A549 (cell line): Measurements from ENCODE around the gene RAET1L. TPM values are rescaled to one million over a fixed set of nuclear protein-coding genes. Genes with fewer than 3 reads are reported as not detected.

ENCODE experiments used
- ATAC-seq, 2 experiments: fragments of 200-7000 bp in 1 of 2; fragments of >200 bp in 1 of 2; cut with Nextera tagmentation in 1 of 2; cut with Tn5 transposase in 1 of 2; 3 replicates each; pipeline versions ENCODE4 v1.8.0 to v1.9.1; 2018 to 2020; ENCODE audit warnings: mild to moderate bottlenecking in 1 of 2, moderate library complexity in 1 of 2
- CTCF ChIA-PET: fragments of 300-600 bp; sonication (Branson Sonifier 250); formaldehyde crosslinking; extraction: SDS; loops from one replicate; lab custom pipeline; 2021; ENCODE audit warnings: antibody characterized with exemption, inconsistent platforms; lab: Yijun Ruan, JAX
- POLR2A ChIA-PET: fragments of 350-600 bp; formaldehyde crosslinking; extraction: SDS; loops from one replicate; lab custom pipeline; 2021; ENCODE audit warnings: antibody characterized with exemption, inconsistent platforms; lab: Yijun Ruan, JAX
- DNase-seq, 2 experiments: peaks; one replicate each; pipeline versions ENCODE4 v3.0.0 to v3.0.0-alpha.2; 2011 to 2016; ENCODE audit warnings: low read depth in 1 of 2, low spot score in 1 of 2
- FAIRE-seq: peaks from 2 replicates; lab custom pipeline; 2011; peaks lifted over from hg19 to GRCh38; lab: Jason Lieb, UNC
- H3K27ac ChIP-seq, 2 experiments: fragments of >200 bp; sonication (Bioruptor Twin); formaldehyde crosslinking; 3 replicates each; pipeline ENCODE4 v1.5.1; 2016 to 2017
- H3K4me1 ChIP-seq: fragments of >200 bp; sonication (Bioruptor Twin); formaldehyde crosslinking; 3 replicates; pipeline ENCODE4 v1.6.1; 2016
- H3K4me2 ChIP-seq: fragments of >200 bp; sonication (Bioruptor Twin); formaldehyde crosslinking; 3 replicates; pipeline ENCODE4 v1.6.1; 2016
- H3K4me3 ChIP-seq: fragments of >200 bp; sonication (Bioruptor Twin); formaldehyde crosslinking; 3 replicates; pipeline ENCODE4 v1.5.1; 2016
- H3K9me3 ChIP-seq: fragments of >200 bp; sonication (Bioruptor Twin); formaldehyde crosslinking; 3 replicates; pipeline ENCODE4 v1.6.1; 2016
- CBX2 ChIP-seq: fragments of 200-600 bp; sonication (generic); IDR thresholded peaks from 2 replicates; pipeline ENCODE4 v1.6.1; 2016; ENCODE audit warnings: low read depth, mild to moderate bottlenecking, borderline replicate concordance
- CEBPB ChIP-seq, 2 experiments: fragments of >200 bp in 1 of 2; sonication (Bioruptor Twin) in 1 of 2; formaldehyde crosslinking in 1 of 2; IDR thresholded peaks; 2 replicates each; pipeline ENCODE4 v1.6.1; 2012 to 2016
- EHF ChIP-seq: fragments of 250-450 bp; sonication (Bioruptor Pico); IDR thresholded peaks from 2 replicates; pipeline ENCODE4 v1.5.0; 2020; ENCODE audit warnings: mild to moderate bottlenecking
- EHMT2 ChIP-seq: fragments of 200-600 bp; sonication (generic); IDR thresholded peaks from 2 replicates; pipeline ENCODE4 v1.6.1; 2016; ENCODE audit warnings: antibody characterized with exemption, low read depth, mild to moderate bottlenecking, moderate library complexity
- EP300 ChIP-seq, 2 experiments: fragments of >200 bp; sonication (Bioruptor Twin); formaldehyde crosslinking; IDR thresholded peaks; 2 replicates in 1 of 2; 3 replicates in 1 of 2; pipeline ENCODE4 v1.6.1; 2016 to 2017
- FOSL2 ChIP-seq, 2 experiments: fragments of 450-650 bp in 1 of 2; fragments of >200 bp in 1 of 2; sonication (Bioruptor Twin) in 1 of 2; formaldehyde crosslinking; IDR thresholded peaks; 2 replicates each; pipeline versions ENCODE4 v1.5.0 to v1.6.1; 2016 to 2020; ENCODE audit warnings: mild to moderate bottlenecking in 1 of 2, moderate library complexity in 1 of 2
- HDAC2 ChIP-seq: fragments of 200-600 bp; sonication (generic); IDR thresholded peaks from 2 replicates; pipeline ENCODE4 v1.6.1; 2016
- HES2 ChIP-seq: fragments of >200 bp; sonication (Bioruptor Twin); formaldehyde crosslinking; IDR thresholded peaks from 2 replicates; pipeline ENCODE4 v1.6.1; 2016
- HOXB13 ChIP-seq: fragments of 250-450 bp; sonication (Bioruptor Pico); IDR thresholded peaks from 2 replicates; pipeline ENCODE4 v1.5.0; 2020; ENCODE audit warnings: low read depth, mild to moderate bottlenecking, moderate library complexity
- JUNB ChIP-seq: fragments of >200 bp; sonication (Bioruptor Twin); formaldehyde crosslinking; IDR thresholded peaks from 2 replicates; pipeline ENCODE4 v1.6.1; 2016
- KDM1A ChIP-seq: fragments of 200-600 bp; sonication (generic); IDR thresholded peaks from 2 replicates; pipeline ENCODE4 v1.6.1; 2016; ENCODE audit warnings: low read depth, mild to moderate bottlenecking
- KDM5A ChIP-seq: fragments of 200-600 bp; sonication (generic); IDR thresholded peaks from 2 replicates; pipeline ENCODE4 v1.6.1; 2016; ENCODE audit warnings: antibody characterized with exemption, mild to moderate bottlenecking
- MAFK ChIP-seq: fragments of 450-650 bp; IDR thresholded peaks from 2 replicates; pipeline ENCODE4 v1.6.1; 2014; ENCODE audit not compliant: partially characterized antibody
- NFE2L2 ChIP-seq: fragments of 150-350 bp; conservative IDR thresholded peaks from 2 replicates; pipeline ENCODE4 v1.6.1; 2014; ENCODE audit warnings: low read length
- NPAS2 ChIP-seq: fragments of 250-450 bp; sonication (Bioruptor Pico); IDR thresholded peaks from 2 replicates; pipeline ENCODE4 v1.8.0; 2022; ENCODE audit warnings: mild to moderate bottlenecking, moderate library complexity, borderline replicate concordance
- NR3C1 ChIP-seq: fragments of >200 bp; sonication (Bioruptor Twin); formaldehyde crosslinking; IDR thresholded peaks from 3 replicates; pipeline ENCODE4 v1.6.1; 2017
- PHF8 ChIP-seq: fragments of 200-600 bp; sonication (generic); IDR thresholded peaks from 2 replicates; pipeline ENCODE4 v1.6.1; 2016; ENCODE audit warnings: low read depth, mild to moderate bottlenecking, antibody characterized with exemption, moderate library complexity, borderline replicate concordance
- POLR2AphosphoS2 ChIP-seq: conservative IDR thresholded peaks from 2 replicates; pipeline ENCODE4 v1.6.1; 2012; ENCODE audit warnings: low read length, improper control_type of control experiment, inconsistent platforms
- RAD21 ChIP-seq, 2 experiments: fragments of >200 bp in 1 of 2; sonication (Bioruptor Twin) in 1 of 2; formaldehyde crosslinking in 1 of 2; IDR thresholded peaks in 1 of 2; conservative IDR thresholded peaks in 1 of 2; 2 replicates in 1 of 2; 3 replicates in 1 of 2; pipeline ENCODE4 v1.6.1; 2012 to 2018; ENCODE audit warnings: inconsistent platforms in 1 of 2
- RCOR1 ChIP-seq: fragments of 150-350 bp; IDR thresholded peaks from 2 replicates; pipeline ENCODE4 v1.6.1; 2014; ENCODE audit warnings: antibody characterized with exemption, low read length, low read depth
- RNF2 ChIP-seq: fragments of 200-600 bp; sonication (generic); IDR thresholded peaks from 2 replicates; pipeline ENCODE4 v1.6.1; 2016; ENCODE audit warnings: low read depth, mild to moderate bottlenecking, antibody characterized with exemption, moderate library complexity, borderline replicate concordance
- SMC3 ChIP-seq: fragments of >200 bp; sonication (Bioruptor Twin); formaldehyde crosslinking; IDR thresholded peaks from 3 replicates; pipeline ENCODE4 v1.6.1; 2018; ENCODE audit warnings: inconsistent platforms
- TP53 ChIP-seq: fragments of 250-450 bp; sonication (Bioruptor Pico); IDR thresholded peaks from 2 replicates; pipeline ENCODE4 v1.5.0; 2021; ENCODE audit warnings: mild to moderate bottlenecking, moderate library complexity
- ZC3H11A ChIP-seq: fragments of 450-650 bp; IDR thresholded peaks from 2 replicates; pipeline ENCODE4 v1.6.1; 2014; ENCODE audit warnings: antibody characterized with exemption, mild to moderate bottlenecking
- ZSCAN20 ChIP-seq: fragments of 250-450 bp; sonication (Bioruptor Pico); IDR thresholded peaks from 2 replicates; pipeline ENCODE4 v1.8.0; 2022; ENCODE audit warnings: mild to moderate bottlenecking, moderate library complexity
- WGBS: methylation state at CpG from one replicate; pipeline ENCODE4 v1.1.6; 2017; ENCODE audit errors: missing lambda C conversion rate; 5-methylcytosine and 5-hydroxymethylcytosine counted together
- polyA plus RNA-seq, 4 experiments: library from polyadenylated mRNA; depleted of rRNA in 3 of 4; stranded (reverse); fragments of >200 nt; fragmentation: RNase III in 1 of 4; extraction: RNeasy Plus Mini Kit Qiagen cat#74134 plus additional on column Dnase treatment in 1 of 4; gene quantifications; 2 replicates in 3 of 4; 3 replicates in 1 of 4; pipeline ENCODE4 v1.2.3, GENCODE V29; 2011 to 2017
- TF ChIP-seq, protein P1 (sequence below): IDR thresholded peaks from 2 replicates; pipeline ENCODE4 v1.6.1; 2012
- TF ChIP-seq, protein P2 (sequence below): IDR thresholded peaks from 2 replicates; pipeline ENCODE4 v1.6.1; 2012; ENCODE audit warnings: low read depth, borderline replicate concordance
- TF ChIP-seq, protein P3 (sequence below): fragments of 200-600 bp; sonication (generic); IDR thresholded peaks from 2 replicates; pipeline ENCODE4 v1.6.1; 2016; ENCODE audit warnings: antibody characterized with exemption, mild to moderate bottlenecking, moderate library complexity

Gene RAET1L
- polyA plus RNA-seq, 2 of the 4 experiments (the other 2 are of a cell fraction), result 0.22 TPM; not detected in 1

DNA sequence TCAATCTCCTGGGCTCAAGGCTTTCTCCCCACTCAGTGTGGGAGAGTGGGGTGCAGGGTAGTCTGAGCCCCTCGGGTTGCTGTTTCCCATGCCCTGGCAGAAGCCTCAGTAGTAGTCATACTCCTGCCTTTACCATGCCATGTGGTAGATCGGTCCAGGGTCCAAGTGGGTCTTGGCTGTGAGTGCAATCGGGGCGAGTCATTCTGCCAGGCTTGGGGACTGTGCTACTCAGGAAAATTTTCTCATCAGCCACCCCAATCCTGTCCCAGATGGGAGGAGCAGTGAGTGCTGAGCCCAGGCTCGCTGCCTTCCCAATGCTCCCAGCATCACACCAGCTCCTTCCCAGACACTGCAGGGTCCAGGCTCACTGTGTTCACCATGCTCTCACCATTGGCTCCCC lies 10.7 kb upstream of the RAET1L start (continued):
- TF ChIP-seq PHF8 (no peak), EHMT2 (no peak), CEBPB (IDR thresholded peaks at IDR 0.05) (no peak)
- TF ChIP-seq, protein P1, sequence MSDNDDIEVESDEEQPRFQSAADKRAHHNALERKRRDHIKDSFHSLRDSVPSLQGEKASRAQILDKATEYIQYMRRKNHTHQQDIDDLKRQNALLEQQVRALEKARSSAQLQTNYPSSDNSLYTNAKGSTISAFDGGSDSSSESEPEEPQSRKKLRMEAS, result no peak

GRCh38 chr6:150033207-150033771 lies 8.0 kb upstream of the RAET1L start:
- DNase-seq, result no peak
- no peak overlapping the region for H3K4me2 ChIP-seq
- H3K9me3 ChIP-seq, result no peaks in the 10 kb centered on the region
- H3K4me1 ChIP-seq, result peaks cover 4% of the 10 kb centered on the region; the same call in 1 of the 3 replicates
- no peak for ATAC-seq
- H3K4me3 ChIP-seq, result no peak overlapping the region
- CTCF ChIA-PET, result interaction anchor here (0.9 to 1.1 kb wide), 4 partner anchors 9 to 373 kb away, joined by 3 read pairs; no protein-coding TSS in a partner anchor
- TF ChIP-seq EHMT2, result no peak
- no peak for TF ChIP-seq HDAC2
- no peak for TF ChIP-seq FOSL2 (IDR thresholded peaks at IDR 0.05)
- TF ChIP-seq FOSL2 (CRISPR knock-in tag; IDR thresholded peaks at IDR 0.05), result no peak
- no peak for TF ChIP-seq NFE2L2
- TF ChIP-seq RCOR1, result no peak
- TF ChIP-seq SMC3, result no peak
- no peak for TF ChIP-seq ZSCAN20
- no peak for TF ChIP-seq JUNB
- TF ChIP-seq RNF2, result no peak
- TF ChIP-seq EHF, result no peak
- no peak for TF ChIP-seq TP53 (CRISPR knock-in tag)
- TF ChIP-seq, protein P2, sequence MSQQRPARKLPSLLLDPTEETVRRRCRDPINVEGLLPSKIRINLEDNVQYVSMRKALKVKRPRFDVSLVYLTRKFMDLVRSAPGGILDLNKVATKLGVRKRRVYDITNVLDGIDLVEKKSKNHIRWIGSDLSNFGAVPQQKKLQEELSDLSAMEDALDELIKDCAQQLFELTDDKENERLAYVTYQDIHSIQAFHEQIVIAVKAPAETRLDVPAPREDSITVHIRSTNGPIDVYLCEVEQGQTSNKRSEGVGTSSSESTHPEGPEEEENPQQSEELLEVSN, result no peak
- no peak for TF ChIP-seq HOXB13 (CRISPR knock-in tag)
- no peak for TF ChIP-seq KDM1A
- no peak for TF ChIP-seq CBX2
- TF ChIP-seq HES2, result no peak
- TF ChIP-seq EP300 (IDR thresholded peaks at IDR 0.05), result no peak
- WGBS, result 89% methylated on average over 6 of the region's 6 CpGs
- no peak for FAIRE-seq
- POLR2A ChIA-PET, result no interaction called here
- no peak overlapping the region for H3K27ac ChIP-seq

DNA sequence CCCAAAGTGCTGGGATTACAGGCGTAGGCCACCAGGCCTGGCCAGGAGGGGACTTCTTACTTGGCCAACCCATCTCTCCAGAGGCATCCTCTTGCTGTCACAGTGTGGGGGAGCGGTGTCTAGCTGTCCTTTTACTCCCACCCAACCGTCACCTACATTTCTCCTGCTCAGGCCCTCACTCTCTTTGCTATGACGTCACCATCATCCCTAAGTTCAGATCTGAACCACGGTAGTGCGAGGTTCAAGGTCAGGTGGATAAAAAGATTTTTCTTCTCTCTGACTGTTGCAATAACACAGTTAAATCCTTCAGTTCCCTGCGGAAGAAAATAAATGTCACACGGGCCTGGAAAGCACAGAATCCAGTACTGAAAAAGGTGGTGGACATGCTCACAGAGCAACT lies 7.3 kb upstream of the RAET1L start:
- no peak overlapping the region for H3K4me3 ChIP-seq
- DNase-seq, result no peak
- no peak overlapping the region for H3K4me2 ChIP-seq
- POLR2A ChIA-PET, result no interaction called here
- no peaks in the 10 kb centered on the region for H3K9me3 ChIP-seq
- ATAC-seq, result no peak
- TF ChIP-seq POLR2AphosphoS2, result no peak
- TF ChIP-seq NPAS2 (CRISPR knock-in tag), result no peak
- no peak for TF ChIP-seq JUNB
- TF ChIP-seq, all 56 proteins: peak for 0
- FAIRE-seq, result no peak
- Histone ChIP-seq H3K4me1 (no peaks in the 10 kb centered on the region; the same call in 2 of the 3 replicates), H3K27ac (no peak overlapping the region)
- 77% methylated on average over 7 of the region's 8 CpGs for WGBS
- CTCF ChIA-PET, result interaction anchor here (0.6 to 1.1 kb wide), 4 partner anchors 10 to 888 kb away, joined by 3 to 4 read pairs (median 3); no protein-coding TSS in a partner anchor

- WGBS, result 78% methylated on average over 3 of the region's 3 CpGs
- H3K4me2 ChIP-seq, result no peak overlapping the region
- no peak for ATAC-seq
- no peak for DNase-seq
- FAIRE-seq, result no peak
- ChIA-PET CTCF (interaction anchor here (0.8 to 2.1 kb wide), 3 partner anchors 13 to 41 kb away, joined by 3 to 9 read pairs (median 4); no protein-coding TSS in a partner anchor), POLR2A (no interaction called here)
- H3K27ac ChIP-seq, result no peak overlapping the region
- no peak overlapping the region for H3K4me3 ChIP-seq
- peaks cover 6% of the 10 kb centered on the region; the same call in 1 of the 3 replicates for H3K4me1 ChIP-seq
- H3K9me3 ChIP-seq, result no peaks in the 10 kb centered on the region
- TF ChIP-seq NR3C1 (no peak), RAD21 (conservative IDR thresholded peaks at IDR 0.05 in 1 of 2, IDR thresholded peaks at IDR 0.05 in 1 of 2) (no peak), HOXB13 (CRISPR knock-in tag) (no peak), KDM5A (no peak), EHF (no peak), ZC3H11A (no peak), RNF2 (no peak), EHMT2 (no peak), KDM1A (no peak), JUNB (no peak), MAFK (no peak)
- TF ChIP-seq, protein P3, sequence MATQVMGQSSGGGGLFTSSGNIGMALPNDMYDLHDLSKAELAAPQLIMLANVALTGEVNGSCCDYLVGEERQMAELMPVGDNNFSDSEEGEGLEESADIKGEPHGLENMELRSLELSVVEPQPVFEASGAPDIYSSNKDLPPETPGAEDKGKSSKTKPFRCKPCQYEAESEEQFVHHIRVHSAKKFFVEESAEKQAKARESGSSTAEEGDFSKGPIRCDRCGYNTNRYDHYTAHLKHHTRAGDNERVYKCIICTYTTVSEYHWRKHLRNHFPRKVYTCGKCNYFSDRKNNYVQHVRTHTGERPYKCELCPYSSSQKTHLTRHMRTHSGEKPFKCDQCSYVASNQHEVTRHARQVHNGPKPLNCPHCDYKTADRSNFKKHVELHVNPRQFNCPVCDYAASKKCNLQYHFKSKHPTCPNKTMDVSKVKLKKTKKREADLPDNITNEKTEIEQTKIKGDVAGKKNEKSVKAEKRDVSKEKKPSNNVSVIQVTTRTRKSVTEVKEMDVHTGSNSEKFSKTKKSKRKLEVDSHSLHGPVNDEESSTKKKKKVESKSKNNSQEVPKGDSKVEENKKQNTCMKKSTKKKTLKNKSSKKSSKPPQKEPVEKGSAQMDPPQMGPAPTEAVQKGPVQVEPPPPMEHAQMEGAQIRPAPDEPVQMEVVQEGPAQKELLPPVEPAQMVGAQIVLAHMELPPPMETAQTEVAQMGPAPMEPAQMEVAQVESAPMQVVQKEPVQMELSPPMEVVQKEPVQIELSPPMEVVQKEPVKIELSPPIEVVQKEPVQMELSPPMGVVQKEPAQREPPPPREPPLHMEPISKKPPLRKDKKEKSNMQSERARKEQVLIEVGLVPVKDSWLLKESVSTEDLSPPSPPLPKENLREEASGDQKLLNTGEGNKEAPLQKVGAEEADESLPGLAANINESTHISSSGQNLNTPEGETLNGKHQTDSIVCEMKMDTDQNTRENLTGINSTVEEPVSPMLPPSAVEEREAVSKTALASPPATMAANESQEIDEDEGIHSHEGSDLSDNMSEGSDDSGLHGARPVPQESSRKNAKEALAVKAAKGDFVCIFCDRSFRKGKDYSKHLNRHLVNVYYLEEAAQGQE, result no peak
Measured at GRCh38 chr6:150030611-150031010, 5.3 kb upstream of the RAET1L start.
